22Rv1 (cell line): ENCODE results near the gene CDA.

ENCODE experiments used
- H3K27ac ChIP-seq: fragments of 450-650 bp; 2 replicates; pipeline ENCODE4 v1.5.1; 2017
- CTCF ChIP-seq: fragments of 450-650 bp; IDR thresholded peaks from 2 replicates; pipeline ENCODE4 v1.5.1; 2017; ENCODE audit warnings: mild to moderate bottlenecking
- ZFX ChIP-seq: fragments of 450-650 bp; IDR thresholded peaks from 2 replicates; pipeline ENCODE4 v1.6.1; 2017; ENCODE audit warnings: antibody characterized with exemption, borderline replicate concordance

Gene CDA

GRCh38 chr1:20609541-20609940 is 20.6 kb downstream of the CDA start:
- no peak overlapping the region for H3K27ac ChIP-seq
- TF ChIP-seq ZFX (no peak), CTCF (no peak)

GRCh38 chr1:20610970-20611369 is 22.1 kb downstream of the CDA start:
- no peak overlapping the region for H3K27ac ChIP-seq
- TF ChIP-seq ZFX (no peak), CTCF (no peak)

DNA sequence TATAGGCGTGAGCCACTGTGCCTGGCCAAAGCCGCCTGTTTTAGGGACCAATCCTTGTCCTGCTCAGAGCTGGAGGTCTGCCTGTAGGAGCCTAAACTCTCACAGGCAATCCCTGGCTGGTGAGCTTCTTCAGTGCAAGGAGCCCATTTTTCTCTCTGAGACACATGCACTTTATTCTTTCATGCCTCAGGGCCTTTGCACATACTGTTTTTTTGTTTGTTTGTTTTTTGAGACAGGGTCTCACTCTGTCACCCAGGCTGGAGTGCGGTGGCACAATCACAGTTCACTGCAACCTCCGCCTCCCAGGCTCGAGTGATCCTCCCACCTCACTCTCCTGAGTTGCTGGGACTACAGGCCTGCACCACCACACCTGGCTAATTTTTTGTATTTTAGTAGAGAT is 22.8 kb downstream of the CDA start:
- H3K27ac ChIP-seq: no peak overlapping the region
- TF ChIP-seq ZFX: no peak
- TF ChIP-seq CTCF: no peak

DNA sequence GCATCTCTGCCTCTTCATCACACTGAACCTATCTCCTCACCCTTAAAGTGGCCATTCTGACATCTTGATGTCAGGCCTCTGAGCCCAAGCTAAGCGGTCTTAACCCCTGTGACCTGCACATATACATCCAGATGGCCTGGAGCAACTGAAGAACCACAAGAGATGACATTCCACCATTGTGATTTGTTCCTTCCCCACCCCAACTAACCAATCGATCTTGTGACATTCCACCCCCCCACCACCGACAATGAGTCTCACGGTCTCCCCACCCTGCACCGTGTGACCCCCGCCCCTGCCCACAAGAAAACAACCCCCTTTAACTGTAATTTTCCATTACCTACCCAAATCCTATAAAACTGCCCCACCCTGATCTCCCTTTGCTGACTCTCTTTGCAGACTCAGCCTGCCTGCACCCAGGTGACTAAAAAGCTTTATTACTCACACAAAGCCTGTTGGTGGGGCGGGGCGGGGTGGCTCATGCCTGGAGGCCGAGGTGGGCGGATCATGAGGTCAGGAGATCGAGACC is 23.4 kb downstream of the CDA start:
- TF ChIP-seq ZFX: no peak
- TF ChIP-seq CTCF: no peak
- H3K27ac ChIP-seq: peak overlapping the region; percentile 20; the same call in 1 of the 2 replicates

- TF ChIP-seq ZFX (no peak), CTCF (no peak)
- H3K27ac ChIP-seq: peak overlapping the region; percentile 76
Observed at GRCh38 chr1:20614131-20614579, 25.3 kb downstream of the CDA start.

GRCh38 chr1:20615946-20616846 is 27.3 kb downstream of the CDA start:
- TF ChIP-seq ZFX (no peak), CTCF (no peak)

More at GRCh38 chr1:20615946-20616846, 27.3 kb downstream of the CDA start:
- H3K27ac ChIP-seq: no peak overlapping the region
